Type B pancreatic cell (in vitro differentiated cells): ENCODE data around the gene MAP7. TPM values are rescaled to one million over a fixed set of nuclear protein-coding genes. Genes with fewer than 3 reads are reported as not detected.

Experiments
- DNase-seq: peaks from one replicate; pipeline ENCODE4 v3.0.0; 2021; ENCODE audit warnings: mixed read lengths; ENCODE audit not compliant: unreplicated experiment; ENCODE audit errors: extremely low spot score
- H3K27ac Mint-ChIP-seq: 2 replicates; pipeline ENCODE4 v1.8.0; 2021; ENCODE audit warnings: mild to moderate bottlenecking, mixed read lengths
- H3K27me3 Mint-ChIP-seq: 2 replicates; pipeline ENCODE4 v1.8.0; 2021; ENCODE audit warnings: mixed read lengths
- H3K36me3 Mint-ChIP-seq: 2 replicates; pipeline ENCODE4 v1.8.0; 2021; ENCODE audit warnings: mixed read lengths
- H3K4me1 Mint-ChIP-seq: one replicate; pipeline ENCODE4 v1.8.0; 2021; ENCODE audit warnings: mixed read lengths; ENCODE audit not compliant: unreplicated experiment
- H3K4me3 Mint-ChIP-seq: 2 replicates; pipeline ENCODE4 v1.8.0; 2021; ENCODE audit warnings: mild to moderate bottlenecking, mixed read lengths
- H3K9me3 Mint-ChIP-seq: 2 replicates; pipeline ENCODE4 v1.8.0; 2021; ENCODE audit warnings: mixed read lengths
- CTCF ChIP-seq: fragments of 200-600 bp; sonication (generic); conservative IDR thresholded peaks from 2 replicates; pipeline ENCODE4 v1.5.0; 2021; ENCODE audit warnings: antibody characterized with exemption, mild to moderate bottlenecking
- total RNA-seq: library from RNA; stranded (reverse); gene quantifications from 2 replicates; pipeline ENCODE4 v1.2.1, GENCODE V29; 2021; ENCODE audit warnings: low replicate concordance

MAP7 gene
- total RNA-seq, 1 donor from 2014 or later: 17.8 TPM

- no peaks in the 10 kb centered on the region for H3K36me3 Mint-ChIP-seq
- H3K27ac Mint-ChIP-seq: no peak overlapping the region
- H3K4me1 Mint-ChIP-seq: peaks cover 8% of the 10 kb centered on the region
- DNase-seq: no peak
- no peak for TF ChIP-seq CTCF
- H3K4me3 Mint-ChIP-seq: no peak overlapping the region
- H3K27me3 Mint-ChIP-seq: no peaks in the 10 kb centered on the region
- H3K9me3 Mint-ChIP-seq: peaks cover 13% of the 10 kb centered on the region
These were observed 17.9 kb upstream of the MAP7 start for GRCh38 chr6:136568129-136568528.

- no peak for TF ChIP-seq CTCF
- H3K4me1 Mint-ChIP-seq: peaks cover 8% of the 10 kb centered on the region
- no peak overlapping the region for H3K27ac Mint-ChIP-seq
- no peak overlapping the region for H3K4me3 Mint-ChIP-seq
- H3K27me3 Mint-ChIP-seq: no peaks in the 10 kb centered on the region
- peaks cover 13% of the 10 kb centered on the region for H3K9me3 Mint-ChIP-seq
- no peak for DNase-seq
- no peaks in the 10 kb centered on the region for H3K36me3 Mint-ChIP-seq
These were observed 17.5 kb upstream of the MAP7 start for GRCh38 chr6:136567688-136568087.

- no peaks in the 10 kb centered on the region for H3K36me3 Mint-ChIP-seq
- no peak for DNase-seq
- H3K4me3 Mint-ChIP-seq: no peak overlapping the region
- no peaks in the 10 kb centered on the region for H3K27me3 Mint-ChIP-seq
- TF ChIP-seq CTCF: no peak
- peaks cover 13% of the 10 kb centered on the region for H3K9me3 Mint-ChIP-seq
- no peak overlapping the region for H3K27ac Mint-ChIP-seq
- peaks cover 8% of the 10 kb centered on the region for H3K4me1 Mint-ChIP-seq
These were observed 16.6 kb upstream of the MAP7 start for GRCh38 chr6:136566851-136567250.

- H3K9me3 Mint-ChIP-seq: peaks cover 10% of the 10 kb centered on the region
- no peak overlapping the region for H3K27ac Mint-ChIP-seq
- no peaks in the 10 kb centered on the region for H3K27me3 Mint-ChIP-seq
- no peak for DNase-seq
- TF ChIP-seq CTCF: no peak
- H3K4me3 Mint-ChIP-seq: no peak overlapping the region
- no peaks in the 10 kb centered on the region for H3K36me3 Mint-ChIP-seq
- peaks cover 8% of the 10 kb centered on the region for H3K4me1 Mint-ChIP-seq
These were observed 15.8 kb upstream of the MAP7 start for GRCh38 chr6:136566007-136566487.

- Mint-ChIP-seq H3K4me3 (no peak overlapping the region), H3K27me3 (no peaks in the 10 kb centered on the region), H3K36me3 (no peaks in the 10 kb centered on the region), H3K9me3 (no peaks in the 10 kb centered on the region), H3K27ac (no peak overlapping the region), H3K4me1 (peaks cover 8% of the 10 kb centered on the region)
- DNase-seq: no peak
- TF ChIP-seq CTCF: no peak
These were observed 14.0 kb upstream of the MAP7 start for GRCh38 chr6:136564180-136564579.
